DND-41 (cell line): ENCODE results near the gene NFXL1.

Source experiments
- CTCF ChIP-seq: IDR thresholded peaks from 2 replicates; pipeline ENCODE4 v1.5.1; 2012; ENCODE audit warnings: borderline replicate concordance, low read length, moderate library complexity, mild to moderate bottlenecking; ENCODE audit not compliant: poor library complexity, severe bottlenecking; ENCODE audit errors: extremely low read depth
- EZH2 ChIP-seq: IDR thresholded peaks from 3 replicates; pipeline ENCODE4 v1.6.1; 2012; ENCODE audit warnings: borderline replicate concordance, low read depth, mild to moderate bottlenecking, moderate library complexity, low read length, inconsistent platforms; ENCODE audit not compliant: severe bottlenecking

GRCh38 chr4:47899639-47900038 lies 14.7 kb downstream of the NFXL1 start:
- TF ChIP-seq CTCF (no peak), EZH2 (no peak)
